C4-2B (cell line): ENCODE data around the gene GPANK1.

Experiments
- ZFX ChIP-seq: fragments of 450-650 bp; IDR thresholded peaks from 2 replicates; pipeline ENCODE4 v1.6.1; 2017
- TF ChIP-seq, protein P1 (sequence below): fragments of 450-650 bp; conservative IDR thresholded peaks from 2 replicates; pipeline ENCODE4 v1.5.1; 2017; ENCODE audit warnings: mild to moderate bottlenecking

DNA sequence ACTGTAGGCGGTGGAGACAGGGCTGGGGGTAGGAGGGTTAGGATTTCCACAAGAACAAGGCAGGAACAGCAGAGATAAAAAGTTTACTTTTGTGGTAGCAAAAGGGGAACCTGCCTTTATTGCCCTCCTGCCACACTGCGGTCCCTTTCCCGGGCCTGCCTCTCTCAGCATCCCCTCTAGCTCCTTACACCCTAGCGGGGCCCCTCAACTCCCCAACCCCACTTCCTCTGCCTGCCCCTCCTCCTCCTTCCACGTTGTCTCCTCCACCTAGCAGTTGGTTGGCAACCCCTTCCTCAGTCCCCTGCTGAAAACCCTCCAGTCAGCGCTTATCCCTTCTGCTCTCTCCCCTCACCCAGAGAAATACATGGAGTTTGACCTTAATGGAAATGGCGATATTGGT is 49.0 kb downstream of the GPANK1 start:
- TF ChIP-seq, protein P1, sequence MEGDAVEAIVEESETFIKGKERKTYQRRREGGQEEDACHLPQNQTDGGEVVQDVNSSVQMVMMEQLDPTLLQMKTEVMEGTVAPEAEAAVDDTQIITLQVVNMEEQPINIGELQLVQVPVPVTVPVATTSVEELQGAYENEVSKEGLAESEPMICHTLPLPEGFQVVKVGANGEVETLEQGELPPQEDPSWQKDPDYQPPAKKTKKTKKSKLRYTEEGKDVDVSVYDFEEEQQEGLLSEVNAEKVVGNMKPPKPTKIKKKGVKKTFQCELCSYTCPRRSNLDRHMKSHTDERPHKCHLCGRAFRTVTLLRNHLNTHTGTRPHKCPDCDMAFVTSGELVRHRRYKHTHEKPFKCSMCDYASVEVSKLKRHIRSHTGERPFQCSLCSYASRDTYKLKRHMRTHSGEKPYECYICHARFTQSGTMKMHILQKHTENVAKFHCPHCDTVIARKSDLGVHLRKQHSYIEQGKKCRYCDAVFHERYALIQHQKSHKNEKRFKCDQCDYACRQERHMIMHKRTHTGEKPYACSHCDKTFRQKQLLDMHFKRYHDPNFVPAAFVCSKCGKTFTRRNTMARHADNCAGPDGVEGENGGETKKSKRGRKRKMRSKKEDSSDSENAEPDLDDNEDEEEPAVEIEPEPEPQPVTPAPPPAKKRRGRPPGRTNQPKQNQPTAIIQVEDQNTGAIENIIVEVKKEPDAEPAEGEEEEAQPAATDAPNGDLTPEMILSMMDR: no peak
- TF ChIP-seq ZFX: no peak
